IMR-90 (cell line): ENCODE results near the gene SLC35C1. TPM values are rescaled to one million over a fixed set of nuclear protein-coding genes. Genes with fewer than 3 reads are reported as not detected.

Source experiments
- ATAC-seq: fragments of 200-7000 bp; cut with Tn5 transposase; 2 replicates; pipeline ENCODE4 v1.9.1; 2020; ENCODE audit warnings: low read depth, mild to moderate bottlenecking, moderate library complexity
- BruUV-seq: library from RNA; stranded (reverse); fragments of 400-500 nt; replicated peaks from 2 replicates; lab custom pipeline; 2021; lab: Mats Ljungman, UMichigan
- CTCF ChIA-PET: fragments of 300-600 bp; formaldehyde crosslinking; extraction: SDS; loops from one replicate; lab custom pipeline; 2021; ENCODE audit warnings: antibody characterized with exemption; lab: Yijun Ruan, JAX
- POLR2A ChIA-PET: fragments of 300-600 bp; sonication (Branson Sonifier 250); formaldehyde crosslinking; loops from one replicate; lab custom pipeline; 2022; ENCODE audit warnings: antibody characterized with exemption; ENCODE audit not compliant: unreplicated experiment; lab: Charles Lee
- DNase-seq: peaks from one replicate; pipeline ENCODE4 v3.0.0; 2013
- H2AFZ ChIP-seq: replicated peaks from 2 replicates; pipeline ENCODE3; 2013; ENCODE audit warnings: low read length, mild to moderate bottlenecking; ENCODE audit not compliant: poor library complexity
- H2AK5ac ChIP-seq: 2 replicates; pipeline ENCODE4 v1.6.1; 2013; ENCODE audit warnings: low read depth, low read length, inconsistent platforms
- H2AK9ac ChIP-seq: replicated peaks from 2 replicates; pipeline ENCODE3; 2013; ENCODE audit warnings: mild to moderate bottlenecking, low read depth, low read length, moderate library complexity; ENCODE audit not compliant: poor library complexity
- H2BK120ac ChIP-seq: 2 replicates; pipeline ENCODE4 v1.6.1; 2013; ENCODE audit warnings: low read depth, low read length, inconsistent platforms
- H2BK15ac ChIP-seq: 3 replicates; pipeline ENCODE4 v1.6.1; 2013; ENCODE audit warnings: low read depth, low read length, inconsistent platforms
- H2BK20ac ChIP-seq: 2 replicates; pipeline ENCODE4 v1.6.1; 2013; ENCODE audit warnings: low read depth, mild to moderate bottlenecking, inconsistent platforms, low read length, moderate library complexity
- H2BK5ac ChIP-seq: 2 replicates; pipeline ENCODE4 v1.6.1; 2013; ENCODE audit warnings: mild to moderate bottlenecking, low read depth, low read length, inconsistent platforms; ENCODE audit not compliant: poor library complexity, severe bottlenecking
- H3K14ac ChIP-seq: replicated peaks from 2 replicates; pipeline ENCODE4 v1.6.1; 2013; ENCODE audit warnings: low read depth, low read length, inconsistent platforms
- H3K18ac ChIP-seq: 2 replicates; pipeline ENCODE4 v1.6.1; 2013; ENCODE audit warnings: low read depth, low read length, control low read depth
- H3K23ac ChIP-seq: 2 replicates; pipeline ENCODE4 v1.6.1; 2013; ENCODE audit warnings: low read depth, low read length, inconsistent platforms
- H3K27ac ChIP-seq: 2 replicates; pipeline ENCODE4 v1.5.1; 2013; ENCODE audit warnings: mild to moderate bottlenecking, control low read depth, low read length; ENCODE audit not compliant: insufficient read depth
- H3K27me3 ChIP-seq: 2 replicates; pipeline ENCODE4 v1.6.1; 2013; ENCODE audit warnings: low read length; ENCODE audit not compliant: control insufficient read depth, insufficient read depth
- H3K36me3 ChIP-seq: 2 replicates; pipeline ENCODE4 v1.6.1; 2013; ENCODE audit warnings: low read length, mixed read lengths; ENCODE audit not compliant: control insufficient read depth, insufficient read depth
- H3K4ac ChIP-seq: 2 replicates; pipeline ENCODE4 v1.6.1; 2013; ENCODE audit warnings: low read depth, low read length, inconsistent platforms
- H3K4me1 ChIP-seq: 2 replicates; pipeline ENCODE4 v1.6.1; 2013; ENCODE audit warnings: low read length, mixed read lengths; ENCODE audit not compliant: control insufficient read depth, insufficient read depth
- H3K4me2 ChIP-seq: 2 replicates; pipeline ENCODE4 v1.6.1; 2013; ENCODE audit warnings: low read depth, mild to moderate bottlenecking, control low read depth, low read length, moderate library complexity
- H3K4me3 ChIP-seq: 2 replicates; pipeline ENCODE4 v1.5.1; 2013; ENCODE audit warnings: low read depth, mild to moderate bottlenecking, control low read depth, low read length, moderate library complexity; ENCODE audit not compliant: insufficient read depth
- H3K56ac ChIP-seq: 2 replicates; pipeline ENCODE4 v1.6.1; 2013; ENCODE audit warnings: low read length, inconsistent platforms; ENCODE audit not compliant: insufficient read depth; ENCODE audit errors: extremely low read depth
- H3K79me1 ChIP-seq, 2 experiments: 2 replicates each; pipeline ENCODE4 v1.6.1; 2013; ENCODE audit warnings: low read length in 2 of 2, inconsistent platforms in 1 of 2, low read depth in 1 of 2
- H3K9ac ChIP-seq: 2 replicates; pipeline ENCODE4 v1.6.1; 2013; ENCODE audit warnings: low read depth, low read length, control low read depth
- H3K9me1 ChIP-seq: 2 replicates; pipeline ENCODE4 v1.6.1; 2013; ENCODE audit warnings: low read length, inconsistent platforms; ENCODE audit not compliant: insufficient read depth
- H3K9me3 ChIP-seq: 2 replicates; pipeline ENCODE4 v1.6.1; 2013; ENCODE audit warnings: low read length; ENCODE audit not compliant: control insufficient read depth, insufficient read depth
- H4K20me1 ChIP-seq: 2 replicates; pipeline ENCODE4 v1.6.1; 2013; ENCODE audit warnings: low read length, inconsistent platforms; ENCODE audit not compliant: insufficient read depth
- H4K5ac ChIP-seq: 2 replicates; pipeline ENCODE4 v1.6.1; 2013; ENCODE audit warnings: mild to moderate bottlenecking, low read depth, low read length, control low read depth
- H4K8ac ChIP-seq, 2 experiments: 2 replicates each; pipeline ENCODE4 v1.6.1; 2013; ENCODE audit warnings: low read depth in 2 of 2, low read length in 2 of 2, control low read depth in 1 of 2, inconsistent platforms in 1 of 2
- H4K91ac ChIP-seq: 2 replicates; pipeline ENCODE4 v1.6.1; 2013; ENCODE audit warnings: low read depth, low read length, inconsistent platforms; ENCODE audit not compliant: insufficient read depth
- BHLHE40 ChIP-seq: fragments of 150-350 bp; IDR thresholded peaks from 2 replicates; pipeline ENCODE4 v1.6.1; 2016; ENCODE audit warnings: mild to moderate bottlenecking, low read depth, low read length
- CEBPB ChIP-seq: IDR thresholded peaks from 2 replicates; pipeline ENCODE4 v1.6.1; 2012; ENCODE audit warnings: low read depth, low read length, improper control_type of control experiment
- CTCF ChIP-seq: conservative IDR thresholded peaks from 2 replicates; pipeline ENCODE4 v1.5.1; 2012; ENCODE audit warnings: mild to moderate bottlenecking, low read depth, low read length, improper control_type of control experiment
- FOS ChIP-seq: fragments of 150-350 bp; IDR thresholded peaks from 2 replicates; pipeline ENCODE4 v1.6.1; 2016; ENCODE audit warnings: low read depth, low read length
- MAFK ChIP-seq: IDR thresholded peaks from 2 replicates; pipeline ENCODE4 v1.6.1; 2012; ENCODE audit warnings: low read depth, low read length, improper control_type of control experiment
- MXI1 ChIP-seq: IDR thresholded peaks from 2 replicates; pipeline ENCODE4 v1.6.1; 2012; ENCODE audit warnings: low read depth, mild to moderate bottlenecking, low read length, moderate library complexity, borderline replicate concordance
- NFE2L2 ChIP-seq: fragments of 150-350 bp; IDR thresholded peaks from 2 replicates; pipeline ENCODE4 v1.6.1; 2016; ENCODE audit warnings: low read depth, mild to moderate bottlenecking, low read length
- RAD21 ChIP-seq: IDR thresholded peaks from 2 replicates; pipeline ENCODE4 v1.6.1; 2012; ENCODE audit warnings: low read length, improper control_type of control experiment
- RCOR1 ChIP-seq: IDR thresholded peaks from 2 replicates; pipeline ENCODE4 v1.6.1; 2012; ENCODE audit warnings: mild to moderate bottlenecking, low read length, improper control_type of control experiment; ENCODE audit not compliant: insufficient replicate concordance
- RFX5 ChIP-seq: IDR thresholded peaks from 2 replicates; pipeline ENCODE4 v1.8.0; 2012; ENCODE audit warnings: low read depth, mild to moderate bottlenecking, low read length, moderate library complexity
- USF2 ChIP-seq: fragments of 150-350 bp; IDR thresholded peaks from 2 replicates; pipeline ENCODE4 v1.6.1; 2017; ENCODE audit warnings: mild to moderate bottlenecking, antibody characterized with exemption, low read length, low read depth
- WGBS, 2 experiments: methylation state at CpG; one replicate each; pipeline versions ENCODE4 v1.1.5 to v1.1.7; 2013; ENCODE audit warnings: missing lambda C conversion rate in 2 of 2; ENCODE audit not compliant: insufficient read length in 1 of 2; ENCODE audit errors: extremely low coverage in 2 of 2; 5-methylcytosine and 5-hydroxymethylcytosine counted together
- dilution Hi-C: fragments of 300-500 bp; cut with HindIII; formaldehyde crosslinking; loops from one replicate; pipeline ENCODE4 v1.14.3; 2018; ENCODE audit warnings: low sequenced_read_pairs; ENCODE audit not compliant: unreplicated experiment
- in situ Hi-C: fragments of 300-500 bp; cut with MboI; formaldehyde crosslinking; loops from 3 replicates; pipeline ENCODE4 v1.14.3; 2019; ENCODE audit warnings: low sequenced_read_pairs, inconsistent platforms, mixed read lengths
- intact Hi-C: fragments of 100-400 bp; cut with micrococcal nuclease; formaldehyde crosslinking; loops from 2 replicates; pipeline ENCODE4 v1.10.0; 2022
- polyA plus RNA-seq, 3 experiments: library from polyadenylated mRNA; depleted of rRNA; stranded (reverse); fragments of >200 nt; gene quantifications; 2 replicates each; pipeline ENCODE4 v1.2.3, GENCODE V29; 2012; ENCODE audit warnings: low replicate concordance in 1 of 3
- total RNA-seq: library from RNA; depleted of rRNA; stranded (reverse); fragments of >200 nt; gene quantifications from 2 replicates; pipeline ENCODE4 v1.2.3, GENCODE V29; 2012

The SLC35C1 gene
- total and polyA plus RNA-seq, 2 of the 4 experiments (the other 2 are of a cell fraction) = 4.3 to 27.1 TPM

GRCh38 chr11:45802531-45803317 is 2.2 kb upstream of the SLC35C1 start:
- Histone ChIP-seq H3K27ac (no peak overlapping the region), H2BK15ac (no peak overlapping the region), H3K14ac (no peak overlapping the region), H2BK20ac (no peak overlapping the region), H4K8ac (no peak overlapping the region), H3K9ac (no peak overlapping the region), H3K9me1 (peaks cover 17% of the 10 kb centered on the region), H3K9me3 (no peaks in the 10 kb centered on the region), H2BK5ac (no peak overlapping the region), H2AK9ac (no peak overlapping the region), H3K36me3 (peaks cover 4% of the 10 kb centered on the region; the same call in 1 of the 2 replicates), H4K91ac (no peak overlapping the region), H3K18ac (no peak overlapping the region), H3K4me3 (no peak overlapping the region), H3K4me1 (peaks cover 22% of the 10 kb centered on the region), H3K27me3 (peaks cover under 1% of the 10 kb centered on the region), H3K79me1 (peaks cover 24 to 26% of the 10 kb centered on the region in 2 experiments), H3K23ac (no peak overlapping the region), H4K5ac (no peak overlapping the region), H4K20me1 (peaks cover 11% of the 10 kb centered on the region), H2AK5ac (no peak overlapping the region), H2BK120ac (no peak overlapping the region), H3K4me2 (no peak overlapping the region), H3K4ac (no peak overlapping the region), H2AFZ (no peak overlapping the region), H3K56ac (no peak overlapping the region)
- in situ Hi-C loops (loop anchor here (25.0 kb wide), 1 partner anchor 1240 kb away; the partner anchor contains the start of gene CD82), dilution Hi-C loops (no loop called here), intact Hi-C loops (no loop called here)
- no TSS peak for BruUV-seq
- CTCF ChIA-PET = no interaction called here
- no peak for TF ChIP-seq BHLHE40
- no peak for TF ChIP-seq CTCF
- TF ChIP-seq NFE2L2 = no peak
- TF ChIP-seq MXI1 = no peak
- TF ChIP-seq FOS = no peak
- TF ChIP-seq CEBPB = no peak
- no peak for TF ChIP-seq USF2
- no peak for TF ChIP-seq RAD21
- no peak for TF ChIP-seq MAFK
- TF ChIP-seq RFX5 = no peak
- no peak for TF ChIP-seq RCOR1
- no CpG with 5 or more reads among the region's 10 CpGs for WGBS, 2 experiments
- DNase-seq (no peak), ATAC-seq (no peak)
- POLR2A ChIA-PET = no interaction called here
